GM19351 (cell line): ENCODE data around the gene TTLL12.

ENCODE experiments used
- ATAC-seq: cut with Tn5 transposase; IDR thresholded peaks from one replicate; pipeline ENCODE4 v1.9.1; 2021; ENCODE audit warnings: mild to moderate bottlenecking, moderate library complexity; ENCODE audit not compliant: unreplicated experiment

TTLL12 gene

GRCh38 chr22:43200555-43200954, 13.6 kb upstream of the TTLL12 start:
- ATAC-seq, result no peak

GRCh38 chr22:43200031-43200430, 13.1 kb upstream of the TTLL12 start:
- ATAC-seq, result no peak

GRCh38 chr22:43199541-43199940, 12.6 kb upstream of the TTLL12 start:
- no peak for ATAC-seq

- no peak for ATAC-seq
Observed at GRCh38 chr22:43198936-43199335, 12.0 kb upstream of the TTLL12 start.

GRCh38 chr22:43198126-43198525, 11.2 kb upstream of the TTLL12 start:
- ATAC-seq, result no peak

DNA sequence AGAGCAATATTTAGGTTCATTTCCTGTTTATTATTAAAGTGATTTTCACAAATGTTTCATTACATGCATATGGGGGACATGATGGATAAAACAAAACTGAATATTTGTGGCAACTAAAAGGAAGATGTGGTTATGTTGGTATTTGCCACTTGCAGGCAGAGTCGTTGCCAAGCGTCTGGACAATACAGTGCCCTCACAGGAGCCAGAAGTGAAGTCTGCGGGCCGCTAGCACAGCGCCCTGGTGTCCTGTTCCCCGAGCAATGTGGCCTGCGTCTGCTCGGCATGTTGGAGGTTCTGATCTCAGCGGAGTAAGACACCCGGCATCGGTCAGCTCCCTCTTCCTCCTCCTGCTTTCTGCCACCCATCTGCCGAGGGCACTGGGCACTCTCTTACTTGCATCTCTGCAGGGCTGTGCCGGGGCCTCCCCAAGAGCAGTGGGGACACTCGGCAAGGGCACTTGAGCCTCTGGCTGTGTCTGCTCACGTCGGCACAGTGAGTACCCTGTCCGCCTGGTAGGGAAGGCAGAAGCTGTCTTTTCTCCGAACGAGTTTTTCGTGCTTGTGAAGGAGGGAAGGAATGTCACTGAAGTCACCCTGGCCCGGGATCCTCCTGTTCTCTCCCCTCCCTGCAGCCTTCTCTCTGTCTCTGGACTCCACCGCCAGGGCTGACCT, 10.5 kb upstream of the TTLL12 start:
- ATAC-seq, result no peak

DNA sequence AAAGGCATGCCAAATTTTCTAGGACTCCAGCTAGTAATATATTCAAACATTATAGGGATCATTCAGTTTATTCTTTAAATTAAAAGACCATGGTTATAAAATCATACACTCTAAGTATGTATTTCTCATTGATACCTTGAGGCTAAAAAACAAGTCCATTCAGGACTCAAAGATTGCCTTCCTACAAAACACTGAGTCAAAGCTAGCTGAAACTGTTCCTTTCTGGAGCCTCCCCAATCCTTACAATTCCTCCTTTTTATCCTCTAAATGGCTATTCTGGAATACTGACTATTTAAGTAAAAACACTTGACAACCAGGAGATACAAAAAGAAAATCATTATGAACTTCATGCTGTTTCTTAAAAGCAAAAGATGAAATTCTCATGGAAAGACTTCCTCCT, 4.9 kb upstream of the TTLL12 start:
- no peak for ATAC-seq

- no peak for ATAC-seq
Observed at GRCh38 chr22:43188829-43189545, 2.1 kb upstream of the TTLL12 start.

GRCh38 chr22:43187171-43188099, 501 bp upstream of the TTLL12 start:
- peak; percentile 86 for ATAC-seq

- no peak for ATAC-seq
Observed at GRCh38 chr22:43185860-43186261, 1.1 kb downstream of the TTLL12 start.

DNA sequence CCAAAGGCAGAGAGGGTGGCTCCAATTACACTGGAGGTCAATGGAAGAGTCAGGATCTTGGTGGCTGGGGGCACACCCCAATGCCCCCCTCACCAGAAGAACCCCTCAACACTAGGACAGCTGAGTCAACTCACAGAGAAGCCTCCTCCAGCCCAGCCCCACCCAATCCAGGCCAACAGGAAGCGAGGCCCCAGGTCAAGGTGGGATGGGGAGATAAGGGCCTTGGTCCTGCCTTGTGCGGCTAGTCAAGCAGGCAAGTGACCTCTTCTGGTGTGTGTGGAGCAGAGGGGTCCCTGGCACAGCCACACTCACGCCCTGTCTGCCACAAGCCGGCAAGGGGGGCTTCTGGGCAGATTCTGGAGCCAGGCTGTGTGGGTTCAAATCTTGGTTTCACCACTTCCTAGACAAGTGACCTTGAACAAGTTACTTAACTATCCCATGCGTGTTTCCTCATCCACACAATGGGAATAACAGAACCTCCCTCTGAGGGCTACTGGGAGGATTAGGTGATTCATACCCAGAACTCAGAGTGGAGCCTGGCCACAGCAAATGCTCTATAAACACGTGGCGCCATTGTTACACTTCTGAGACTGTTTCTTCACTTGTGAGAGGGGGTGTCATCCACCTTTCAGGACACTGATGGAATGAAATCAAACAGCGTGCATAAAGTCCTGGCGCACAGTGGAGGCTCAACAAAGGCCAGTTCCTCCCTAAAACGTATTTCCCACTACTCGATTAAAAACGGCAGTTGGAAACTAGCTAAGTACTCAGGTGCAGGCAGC, 3.2 kb downstream of the TTLL12 start:
- no peak for ATAC-seq

- no peak for ATAC-seq
Observed at GRCh38 chr22:43182726-43183125, 4.2 kb downstream of the TTLL12 start.

DNA sequence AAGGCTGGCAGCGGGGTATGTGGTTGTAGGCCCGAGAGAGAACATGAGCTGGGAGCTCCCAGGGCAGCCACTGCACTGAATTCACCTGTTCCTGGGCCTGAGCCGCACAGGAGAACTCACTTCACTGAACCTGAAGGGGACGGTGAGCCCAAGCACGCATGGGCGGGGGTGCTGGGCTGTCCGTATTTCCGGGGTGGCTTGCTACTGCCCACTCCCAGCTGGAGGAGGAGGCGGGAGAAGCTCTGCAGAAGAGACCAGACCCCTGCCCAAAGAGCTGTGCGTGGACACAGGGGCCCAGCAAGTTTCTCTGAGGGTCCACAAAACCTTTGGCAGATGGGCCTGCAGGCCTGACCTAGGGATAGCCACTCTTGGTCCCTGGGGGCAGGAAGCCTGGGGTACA, 4.8 kb downstream of the TTLL12 start:
- no peak for ATAC-seq

DNA sequence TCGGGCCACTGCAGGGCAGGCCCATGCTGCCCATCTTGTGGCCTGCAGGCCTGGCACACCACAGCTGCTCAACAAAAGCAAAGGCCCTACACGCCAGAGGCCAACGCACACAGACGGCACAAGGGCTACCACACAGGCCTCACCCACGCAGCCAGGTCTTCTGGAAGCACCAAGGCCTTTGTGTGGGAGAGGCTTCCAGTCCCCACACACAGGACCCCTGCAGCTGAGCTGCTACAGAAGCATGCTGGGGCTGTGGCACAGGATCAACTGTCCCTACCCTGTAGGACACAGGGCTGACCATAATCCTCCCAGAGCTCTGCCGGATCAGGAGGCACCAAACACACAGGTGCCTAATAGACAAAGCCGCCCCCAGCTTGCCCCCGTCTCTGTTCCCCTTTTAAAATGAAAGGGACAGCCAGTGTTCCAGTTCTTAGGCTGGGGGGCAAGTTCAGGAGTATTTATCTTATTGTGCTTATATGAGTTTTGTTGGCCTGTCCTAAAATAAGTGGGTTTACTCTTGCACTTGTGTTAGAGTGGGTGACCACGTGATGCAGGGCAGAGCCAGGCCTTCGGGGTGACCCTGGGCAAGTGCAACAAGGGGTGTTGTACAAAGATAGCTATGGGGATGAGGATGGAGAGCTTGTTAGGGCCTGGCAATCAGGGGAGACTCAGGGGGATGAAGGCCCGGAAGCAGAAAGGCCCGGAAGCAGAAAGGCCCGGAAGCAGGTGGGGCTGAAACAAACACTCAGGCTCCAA, 5.4 kb downstream of the TTLL12 start:
- no peak for ATAC-seq

GRCh38 chr22:43180670-43181069, 6.3 kb downstream of the TTLL12 start:
- no peak for ATAC-seq

- no peak for ATAC-seq
Observed at GRCh38 chr22:43179911-43180195, 7.1 kb downstream of the TTLL12 start.

DNA sequence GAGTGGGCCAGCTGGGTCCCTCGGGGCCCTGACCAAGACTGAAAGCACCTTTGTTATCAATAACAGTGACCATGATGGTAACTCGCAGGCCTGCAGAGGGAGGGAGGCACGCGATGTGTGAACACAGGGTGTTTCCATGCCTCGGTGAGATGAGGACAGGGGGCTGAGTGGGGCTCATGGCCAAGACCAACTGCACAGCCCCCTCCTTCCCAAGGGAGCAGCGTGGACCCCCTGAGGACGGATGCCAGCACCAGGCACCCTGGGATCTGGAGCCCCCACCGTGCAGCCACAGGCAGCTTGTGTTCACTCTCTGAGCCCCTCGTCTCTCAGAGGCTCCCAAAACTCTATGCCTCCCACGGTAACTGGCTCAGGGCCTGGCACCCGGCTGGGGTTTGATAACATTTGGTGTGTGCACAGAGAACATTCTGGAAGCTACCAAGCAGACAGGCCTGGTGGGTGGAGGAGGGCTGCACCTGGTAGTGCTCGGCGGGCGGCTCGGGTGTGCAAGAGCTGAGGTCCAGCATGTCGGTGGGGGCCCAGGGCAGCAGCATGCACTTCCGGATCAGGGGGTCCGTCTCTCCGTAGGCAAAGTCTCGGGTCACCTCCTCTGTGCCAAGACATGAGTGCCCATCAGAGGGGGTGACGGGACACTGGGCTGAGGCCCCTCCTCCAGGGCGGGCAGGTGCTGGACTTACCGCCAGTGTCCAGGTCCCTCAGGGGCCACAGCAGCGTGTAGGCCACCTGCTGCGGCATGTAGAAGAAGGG, 7.6 kb downstream of the TTLL12 start:
- ATAC-seq, result no peak

DNA sequence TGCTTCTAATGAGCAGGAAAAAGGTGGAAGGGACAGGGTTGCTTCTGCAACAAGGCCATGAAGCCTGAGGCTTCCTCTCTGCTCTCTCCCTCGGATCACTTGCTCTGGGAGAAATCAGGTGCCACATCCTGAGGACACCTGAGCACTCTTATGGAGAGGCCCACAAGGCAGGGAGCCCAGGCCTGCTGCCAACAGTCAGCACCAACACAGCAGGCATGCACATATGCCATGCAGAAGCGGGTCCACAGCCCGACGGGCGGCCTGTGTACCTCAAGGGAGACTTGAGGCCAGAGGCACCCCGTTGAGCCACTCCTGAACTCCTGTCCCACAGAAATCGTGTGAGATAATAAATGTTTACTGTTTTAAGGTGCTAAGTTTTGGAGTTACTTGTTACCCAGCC, 9.5 kb downstream of the TTLL12 start:
- no peak for ATAC-seq

DNA sequence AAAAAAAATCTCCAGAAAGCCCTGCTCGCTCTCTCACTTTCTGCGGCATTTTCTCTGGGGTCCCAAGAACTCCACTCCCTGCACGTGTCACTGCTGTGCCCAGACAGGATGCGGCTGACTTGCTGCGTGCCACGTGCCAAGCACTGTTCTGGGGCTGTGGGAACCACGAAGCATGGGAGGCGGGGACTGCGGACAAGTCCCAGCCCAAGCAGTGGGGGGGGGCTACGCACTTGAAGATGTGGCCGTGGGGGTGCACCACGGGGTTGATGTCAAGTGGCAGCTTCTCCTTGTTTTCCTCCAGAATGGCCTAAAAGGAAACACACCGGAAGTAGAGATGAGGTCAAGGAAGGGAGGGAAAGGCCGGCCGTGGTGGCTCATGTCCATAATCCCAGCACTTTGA, 10.8 kb downstream of the TTLL12 start:
- no peak for ATAC-seq
